Measurements from ENCODE around the gene PEAR1.
A peak's percentile ranks its signal among the peaks of the same experiment; 100 is the strongest.

PEAR1 gene

GRCh38 chr1:156953571-156953970 is 60.1 kb downstream of the PEAR1 start:
- in situ Hi-C loops (cut with MboI; ENCODE audit: low pct_unique_long_range_greater_than_20kb, low sequenced_read_pairs, unreplicated experiment) = no loop called here
- TF ChIP-seq CTCF (IDR thresholded peaks at IDR 0.05; ENCODE audit: extremely low read depth, insufficient read depth, missing control alignments) = no peak
- DNase-seq (ENCODE audit: low spot score) = no peak

GRCh38 chr1:156956333-156956732 is 62.8 kb downstream of the PEAR1 start:
- no peak for TF ChIP-seq CTCF (IDR thresholded peaks at IDR 0.05; ENCODE audit: extremely low read depth, insufficient read depth, missing control alignments)
- in situ Hi-C loops (cut with MboI; ENCODE audit: low pct_unique_long_range_greater_than_20kb, low sequenced_read_pairs, unreplicated experiment) = no loop called here
- DNase-seq (ENCODE audit: low spot score) = no peak

- in situ Hi-C loops (cut with MboI; ENCODE audit: low pct_unique_long_range_greater_than_20kb, low sequenced_read_pairs, unreplicated experiment) = no loop called here
- no peak for DNase-seq (ENCODE audit: low spot score)
- no peak for TF ChIP-seq CTCF (IDR thresholded peaks at IDR 0.05; ENCODE audit: extremely low read depth, insufficient read depth, missing control alignments)
Measured at GRCh38 chr1:156957634-156958033, 64.1 kb downstream of the PEAR1 start.

GRCh38 chr1:156958247-156958714 is 64.8 kb downstream of the PEAR1 start:
- DNase-seq (ENCODE audit: low spot score) = no peak
- in situ Hi-C loops (cut with MboI; ENCODE audit: low pct_unique_long_range_greater_than_20kb, low sequenced_read_pairs, unreplicated experiment) = no loop called here
- no peak for TF ChIP-seq CTCF (IDR thresholded peaks at IDR 0.05; ENCODE audit: extremely low read depth, insufficient read depth, missing control alignments)

GRCh38 chr1:156959414-156959813 is 65.9 kb downstream of the PEAR1 start:
- in situ Hi-C loops (cut with MboI; ENCODE audit: low pct_unique_long_range_greater_than_20kb, low sequenced_read_pairs, unreplicated experiment) = no loop called here
- no peak for TF ChIP-seq CTCF (IDR thresholded peaks at IDR 0.05; ENCODE audit: extremely low read depth, insufficient read depth, missing control alignments)
- DNase-seq (ENCODE audit: low spot score) = no peak

- no peak for TF ChIP-seq CTCF (IDR thresholded peaks at IDR 0.05; ENCODE audit: extremely low read depth, insufficient read depth, missing control alignments)
- no peak for DNase-seq (ENCODE audit: low spot score)
- in situ Hi-C loops (cut with MboI; ENCODE audit: low pct_unique_long_range_greater_than_20kb, low sequenced_read_pairs, unreplicated experiment) = no loop called here
Measured at GRCh38 chr1:156959925-156960324, 66.4 kb downstream of the PEAR1 start.

GRCh38 chr1:156961709-156962108 is 68.2 kb downstream of the PEAR1 start:
- DNase-seq (ENCODE audit: low spot score) = no peak
- TF ChIP-seq CTCF (IDR thresholded peaks at IDR 0.05; ENCODE audit: extremely low read depth, insufficient read depth, missing control alignments) = peak; percentile 39
- in situ Hi-C loops (cut with MboI; ENCODE audit: low pct_unique_long_range_greater_than_20kb, low sequenced_read_pairs, unreplicated experiment) = no loop called here
